SJSA1 (cell line): Measurements from ENCODE around the gene HIPK2. TPM values are rescaled to one million over a fixed set of nuclear protein-coding genes. Genes with fewer than 3 reads are reported as not detected.

ENCODE experiments used
- DNase-seq, 2 experiments: peaks; one replicate each; pipeline ENCODE4 v3.0.0-alpha.2; 2015 to 2020; ENCODE audit warnings: low spot score in 2 of 2, low read depth in 1 of 2
- H3K27ac ChIP-seq: fragments of 250-450 bp; sonication (Bioruptor Pico); 2 replicates; pipeline ENCODE4 v1.5.1; 2020; ENCODE audit warnings: mild to moderate bottlenecking, moderate library complexity
- H3K27me3 ChIP-seq: fragments of 250-450 bp; sonication (Bioruptor Pico); replicated peaks from 2 replicates; pipeline ENCODE4 v1.5.1; 2020; ENCODE audit warnings: mild to moderate bottlenecking, moderate library complexity
- H3K36me3 ChIP-seq: fragments of 250-450 bp; sonication (Bioruptor Pico); 2 replicates; pipeline ENCODE4 v1.5.1; 2020; ENCODE audit warnings: mild to moderate bottlenecking
- H3K4me1 ChIP-seq: fragments of 250-450 bp; sonication (Bioruptor Pico); replicated peaks from 2 replicates; pipeline ENCODE4 v1.6.1; 2021; ENCODE audit warnings: mild to moderate bottlenecking
- H3K4me3 ChIP-seq: fragments of 250-450 bp; sonication (Bioruptor Pico); 2 replicates; pipeline ENCODE4 v1.5.1; 2020; ENCODE audit warnings: mild to moderate bottlenecking
- H3K9me3 ChIP-seq: fragments of 250-450 bp; sonication (Bioruptor Pico); replicated peaks from 2 replicates; pipeline ENCODE4 v1.5.1; 2020; ENCODE audit warnings: mild to moderate bottlenecking
- total RNA-seq: library from RNA; depleted of rRNA; stranded (reverse); fragments of >200 nt; shearing (Covaris generic); gene quantifications from 2 replicates; pipeline ENCODE4 v1.2.3, GENCODE V29; 2014

HIPK2 gene
- total RNA-seq, 1 experiment from 2014 or later, result 10.9 TPM

DNA sequence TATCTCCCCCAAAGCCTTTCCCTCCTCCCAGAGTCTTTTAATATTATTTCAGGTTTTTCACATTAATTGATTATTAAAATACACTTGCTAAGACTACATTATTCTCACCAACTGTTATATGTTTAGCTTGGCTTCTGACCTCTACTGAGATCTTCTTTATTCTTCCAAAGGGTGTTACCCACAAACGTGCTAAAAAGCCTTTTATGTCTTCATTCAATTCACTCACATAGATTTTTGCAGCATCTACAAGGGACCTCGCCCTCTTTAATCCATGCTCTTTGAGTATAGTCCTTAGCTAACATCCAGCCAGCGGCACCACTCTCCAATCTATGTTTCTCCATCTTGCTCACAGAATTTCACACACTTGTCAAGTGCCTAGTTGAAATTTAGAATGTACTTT lies 115.9 kb downstream of the HIPK2 start:
- DNase-seq, result no peak
- no peak overlapping the region for H3K4me3 ChIP-seq
- H3K4me1 ChIP-seq, result peaks cover 34% of the 10 kb centered on the region
- peaks cover 7% of the 10 kb centered on the region; the same call in 1 of the 2 replicates for H3K36me3 ChIP-seq
- H3K9me3 ChIP-seq, result peaks cover 2% of the 10 kb centered on the region; the same call in 1 of the 2 replicates
- H3K27ac ChIP-seq, result no peak overlapping the region
- no peaks in the 10 kb centered on the region for H3K27me3 ChIP-seq

DNA sequence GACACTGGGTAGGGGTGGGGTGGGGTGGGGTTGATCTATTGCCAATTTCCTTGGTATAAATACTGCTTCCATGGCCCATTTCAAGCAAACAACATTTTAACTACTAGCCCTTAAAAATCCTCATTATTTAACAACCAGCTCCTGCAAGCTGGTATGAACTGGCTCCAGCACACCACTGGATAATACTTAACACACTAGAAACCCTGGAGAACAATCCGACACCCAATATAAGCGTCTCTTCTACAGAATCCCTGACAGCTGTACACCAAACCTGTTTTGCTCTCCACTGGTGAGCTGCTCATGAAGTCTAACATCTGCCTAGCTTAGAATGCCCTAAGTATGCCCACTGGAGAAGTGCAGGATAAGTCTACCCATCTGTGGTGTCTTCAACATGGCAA lies 116.8 kb downstream of the HIPK2 start:
- H3K27ac ChIP-seq, result no peak overlapping the region

GRCh38 chr7:139660317-139661042 lies 117.3 kb downstream of the HIPK2 start:
- Histone ChIP-seq H3K4me1 (peaks cover 39% of the 10 kb centered on the region), H3K27ac (0 out of 2 replicates have a peak overlapping the region, but pooled peaks have one; percentile 3), H3K4me3 (no peak overlapping the region), H3K9me3 (peaks cover 2% of the 10 kb centered on the region; the same call in 1 of the 2 replicates), H3K27me3 (no peaks in the 10 kb centered on the region), H3K36me3 (peaks cover 7% of the 10 kb centered on the region; the same call in 1 of the 2 replicates)
- DNase-seq, result no peak

More for the DNA sequence above, 116.8 kb downstream of the HIPK2 start:
- H3K9me3 ChIP-seq, result peaks cover 2% of the 10 kb centered on the region; the same call in 1 of the 2 replicates
- peaks cover 7% of the 10 kb centered on the region; the same call in 1 of the 2 replicates for H3K36me3 ChIP-seq
- H3K4me3 ChIP-seq, result no peak overlapping the region
- no peaks in the 10 kb centered on the region for H3K27me3 ChIP-seq
- DNase-seq, result no peak
- peaks cover 34% of the 10 kb centered on the region for H3K4me1 ChIP-seq

DNA sequence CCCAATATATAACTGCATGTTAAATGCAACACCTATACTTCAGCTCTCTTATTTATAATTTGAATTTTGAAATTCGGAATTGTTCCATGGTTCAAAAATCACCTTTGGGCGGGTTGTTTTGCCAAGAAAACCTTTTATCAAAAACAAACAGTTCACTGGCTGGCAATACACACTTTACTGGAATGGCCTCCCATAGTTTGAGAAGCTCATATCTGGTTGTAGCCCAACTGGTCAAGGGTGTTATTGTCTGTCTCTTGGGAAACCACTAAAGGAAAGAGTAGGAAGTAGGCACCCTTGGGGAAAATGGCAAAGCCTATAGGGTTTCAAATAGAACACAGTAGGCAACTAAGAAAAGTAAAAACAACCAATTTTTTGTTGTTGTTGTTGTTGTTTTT lies 117.9 kb downstream of the HIPK2 start:
- DNase-seq, result no peak
- H3K4me1 ChIP-seq, result peaks cover 45% of the 10 kb centered on the region
- peaks cover 7% of the 10 kb centered on the region; the same call in 1 of the 2 replicates for H3K36me3 ChIP-seq
- H3K27ac ChIP-seq, result 0 out of 2 replicates have a peak overlapping the region, but pooled peaks have one; percentile 3
- H3K4me3 ChIP-seq, result no peak overlapping the region
- H3K9me3 ChIP-seq, result peaks cover 2% of the 10 kb centered on the region; the same call in 1 of the 2 replicates
- H3K27me3 ChIP-seq, result no peaks in the 10 kb centered on the region

DNA sequence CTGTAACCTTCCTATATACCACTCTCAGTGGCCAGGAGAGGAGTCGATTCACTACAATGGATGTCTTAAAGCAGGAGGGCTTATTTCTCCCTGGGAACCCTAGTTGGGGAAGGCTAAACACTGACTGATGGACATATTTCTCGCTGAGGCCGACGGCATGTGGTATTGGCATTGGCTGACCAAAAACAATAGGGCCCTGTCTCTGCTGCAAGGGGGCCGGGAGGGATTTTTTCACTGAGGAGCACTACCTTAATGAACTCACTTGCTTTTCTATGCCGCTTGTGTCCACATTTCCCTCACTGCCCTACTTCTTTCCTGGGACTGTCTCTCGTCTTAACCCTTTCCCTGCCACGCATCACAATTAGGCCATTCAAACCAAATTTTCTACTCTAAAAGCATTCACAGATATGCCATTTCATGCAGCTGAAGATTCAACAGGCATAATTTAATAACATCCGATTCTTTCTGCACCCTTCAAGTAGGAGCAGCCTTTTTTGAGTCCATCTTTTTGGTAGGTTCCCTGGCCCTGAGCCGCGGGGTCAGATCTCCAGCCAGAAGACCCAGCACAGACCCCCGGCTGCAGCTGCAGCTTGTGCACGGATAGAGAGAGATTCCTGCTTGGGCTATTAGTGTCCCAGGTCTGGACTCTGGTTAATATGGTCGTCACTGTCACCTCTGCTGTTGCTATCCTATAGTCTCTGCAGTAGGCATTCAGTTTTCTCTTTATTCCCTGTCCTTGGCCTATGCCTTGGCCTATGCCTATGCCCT lies 118.7 kb downstream of the HIPK2 start:
- no peak overlapping the region for H3K4me3 ChIP-seq
- H3K36me3 ChIP-seq, result peaks cover 9% of the 10 kb centered on the region; the same call in 1 of the 2 replicates
- peaks cover 2% of the 10 kb centered on the region; the same call in 1 of the 2 replicates for H3K9me3 ChIP-seq
- H3K27me3 ChIP-seq, result no peaks in the 10 kb centered on the region
- no peak overlapping the region; the same call in 1 of the 2 replicates for H3K27ac ChIP-seq
- H3K4me1 ChIP-seq, result peaks cover 53% of the 10 kb centered on the region
- DNase-seq, result no peak

GRCh38 chr7:139658296-139658695 lies 119.5 kb downstream of the HIPK2 start:
- peaks cover 2% of the 10 kb centered on the region; the same call in 1 of the 2 replicates for H3K9me3 ChIP-seq
- peaks cover 55% of the 10 kb centered on the region for H3K4me1 ChIP-seq
- no peaks in the 10 kb centered on the region for H3K27me3 ChIP-seq
- H3K27ac ChIP-seq, result no peak overlapping the region; the same call in 1 of the 2 replicates
- H3K4me3 ChIP-seq, result no peak overlapping the region
- no peak for DNase-seq
- H3K36me3 ChIP-seq, result peaks cover 13% of the 10 kb centered on the region; the same call in 1 of the 2 replicates

DNA sequence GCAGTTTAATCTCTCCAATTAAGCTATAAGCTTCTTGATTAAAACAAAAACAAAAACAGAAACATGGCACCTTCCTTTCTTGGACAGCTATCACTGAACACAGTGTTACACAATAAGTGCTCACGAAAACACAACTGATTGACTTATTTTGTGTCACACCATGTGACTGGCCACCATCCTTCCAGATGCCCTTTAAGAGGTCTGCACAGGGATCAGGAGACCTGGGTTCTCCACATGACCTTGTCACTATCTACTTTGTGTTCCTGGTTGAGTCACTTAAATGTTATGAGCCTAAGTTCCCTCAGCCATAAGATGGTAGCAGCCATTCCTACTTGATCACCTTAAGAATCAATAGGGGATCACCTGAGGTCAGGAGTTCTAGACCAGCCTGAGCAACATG lies 120.1 kb downstream of the HIPK2 start:
- H3K36me3 ChIP-seq, result peaks cover 13% of the 10 kb centered on the region
- no peaks in the 10 kb centered on the region for H3K27me3 ChIP-seq
- H3K27ac ChIP-seq, result no peak overlapping the region
- peaks cover 58% of the 10 kb centered on the region for H3K4me1 ChIP-seq
- H3K4me3 ChIP-seq, result no peak overlapping the region
- peaks cover 2% of the 10 kb centered on the region; the same call in 1 of the 2 replicates for H3K9me3 ChIP-seq
- no peak for DNase-seq

DNA sequence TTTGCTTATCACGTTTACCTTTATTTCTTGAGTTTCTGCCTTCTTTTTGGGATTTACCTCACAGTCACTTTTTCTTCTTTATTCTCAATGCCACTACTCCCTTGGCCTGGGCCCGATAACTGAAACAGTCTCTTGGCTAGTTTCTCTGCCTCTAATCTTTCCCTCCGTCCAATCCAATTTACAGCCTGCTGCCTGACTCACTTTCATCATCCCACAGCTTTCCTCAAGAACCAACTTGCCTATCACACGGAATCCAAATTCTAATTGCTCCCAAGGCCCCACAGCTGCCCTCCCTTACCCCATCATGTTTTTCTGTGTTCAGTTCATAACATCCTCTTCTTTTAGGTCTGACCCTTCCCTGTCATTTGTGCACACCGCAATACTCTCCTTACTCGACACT lies 121.4 kb downstream of the HIPK2 start:
- Histone ChIP-seq H3K4me3 (no peak overlapping the region), H3K27me3 (no peaks in the 10 kb centered on the region), H3K27ac (no peak overlapping the region), H3K36me3 (peaks cover 19% of the 10 kb centered on the region), H3K4me1 (peaks cover 66% of the 10 kb centered on the region), H3K9me3 (peaks cover 2% of the 10 kb centered on the region; the same call in 1 of the 2 replicates)
- no peak for DNase-seq

DNA sequence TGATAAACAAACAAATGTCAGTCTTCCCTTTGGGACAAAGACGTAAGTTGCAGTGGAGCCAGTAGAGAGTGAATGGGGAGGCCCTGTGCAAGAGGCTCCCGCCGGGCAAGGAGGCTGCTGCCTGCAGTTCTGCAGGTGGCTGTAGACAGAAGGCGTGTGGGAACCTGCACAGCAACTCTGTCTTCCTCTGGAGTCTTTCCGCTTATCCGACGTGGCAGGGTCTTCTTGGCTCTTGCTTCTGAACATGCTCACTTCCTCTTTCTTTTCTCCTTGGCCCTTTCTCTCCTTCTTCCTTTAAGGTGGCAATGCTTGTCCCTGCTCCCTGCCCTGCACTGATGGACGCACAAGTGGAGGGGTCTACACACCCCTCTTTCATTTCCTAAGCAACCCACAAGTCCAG lies 122.5 kb downstream of the HIPK2 start:
- H3K4me1 ChIP-seq, result peaks cover 62% of the 10 kb centered on the region
- DNase-seq, result no peak
- no peak overlapping the region for H3K4me3 ChIP-seq
- peaks cover 12% of the 10 kb centered on the region for H3K36me3 ChIP-seq
- no peaks in the 10 kb centered on the region for H3K9me3 ChIP-seq
- no peaks in the 10 kb centered on the region for H3K27me3 ChIP-seq
- H3K27ac ChIP-seq, result no peak overlapping the region

DNA sequence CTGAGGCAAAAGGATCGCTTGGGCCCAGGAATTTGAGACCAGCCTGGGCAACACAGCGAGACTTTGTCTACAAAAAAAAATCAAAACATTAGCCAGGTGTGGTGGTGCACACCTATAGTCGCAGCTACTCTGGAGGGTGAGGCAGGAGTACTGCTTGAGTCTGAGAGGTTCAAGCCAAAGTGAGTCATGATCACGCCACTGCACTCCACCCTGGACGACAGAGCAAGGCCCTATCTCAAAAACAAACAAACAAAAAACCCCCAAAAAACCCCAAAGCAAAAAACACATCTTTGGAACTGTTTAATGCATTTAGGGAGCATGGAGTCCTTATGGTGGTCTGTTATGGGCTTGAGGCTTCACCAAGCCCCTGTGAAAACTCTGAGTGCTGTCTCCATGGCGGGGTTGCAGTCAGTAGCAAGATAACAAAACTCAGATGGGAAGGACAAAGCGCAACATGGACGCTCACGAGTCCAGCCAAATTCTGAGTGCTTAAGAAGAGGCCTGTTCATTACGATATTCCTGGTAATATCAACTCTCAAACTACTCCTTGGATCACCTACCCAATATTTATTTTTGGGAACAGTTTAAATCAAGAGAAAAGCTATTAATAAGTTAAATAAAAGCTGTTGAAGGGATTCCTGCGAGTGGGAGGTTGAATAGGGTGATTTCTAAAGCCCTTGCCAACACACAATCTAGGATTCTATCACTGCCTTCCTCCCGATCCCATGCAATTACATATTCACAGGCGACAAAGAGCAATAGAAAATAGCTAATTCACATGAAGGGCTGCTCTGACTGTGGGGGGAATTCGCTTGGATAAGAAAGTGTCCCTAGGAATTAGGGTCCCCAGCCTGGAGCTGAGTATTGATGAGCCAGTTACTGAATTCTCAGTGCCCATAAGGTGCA lies 123.3 kb downstream of the HIPK2 start:
- H3K9me3 ChIP-seq, result no peaks in the 10 kb centered on the region
- no peak for DNase-seq
- H3K4me3 ChIP-seq, result no peak overlapping the region
- peaks cover 54% of the 10 kb centered on the region for H3K4me1 ChIP-seq
- H3K36me3 ChIP-seq, result peaks cover 12% of the 10 kb centered on the region
- no peaks in the 10 kb centered on the region for H3K27me3 ChIP-seq
- no peak overlapping the region for H3K27ac ChIP-seq

DNA sequence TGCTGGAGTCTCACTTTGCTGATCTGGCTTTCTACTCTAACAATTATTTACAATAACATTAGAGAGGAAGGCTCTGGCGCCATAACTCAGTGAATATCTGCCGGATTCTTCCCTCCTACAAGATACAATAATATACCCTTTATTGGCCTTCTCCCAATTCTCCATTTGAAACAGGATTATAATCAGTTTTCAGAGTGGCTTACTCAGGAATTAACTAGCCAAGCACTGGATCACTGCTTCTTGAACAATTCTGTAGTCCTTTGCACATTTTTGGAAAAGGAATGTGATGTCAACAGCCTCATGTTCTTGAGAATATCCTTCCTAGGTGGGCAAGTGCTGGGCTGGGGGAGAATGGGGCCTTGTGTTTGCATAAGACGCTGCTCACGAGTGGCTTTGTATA lies 125.9 kb downstream of the HIPK2 start:
- Histone ChIP-seq H3K27me3 (no peaks in the 10 kb centered on the region), H3K9me3 (no peaks in the 10 kb centered on the region), H3K36me3 (peaks cover 12% of the 10 kb centered on the region; the same call in 1 of the 2 replicates), H3K4me3 (no peak overlapping the region), H3K4me1 (peaks cover 46% of the 10 kb centered on the region), H3K27ac (no peak overlapping the region)
- DNase-seq, result no peak

- peaks cover 12% of the 10 kb centered on the region; the same call in 1 of the 2 replicates for H3K36me3 ChIP-seq
- no peak overlapping the region for H3K27ac ChIP-seq
- no peaks in the 10 kb centered on the region for H3K27me3 ChIP-seq
- H3K4me3 ChIP-seq, result no peak overlapping the region
- H3K9me3 ChIP-seq, result no peaks in the 10 kb centered on the region
- H3K4me1 ChIP-seq, result peaks cover 46% of the 10 kb centered on the region
- DNase-seq, result peak in 1 of 2 experiments; percentile 46
Observed at GRCh38 chr7:139651308-139651707, 126.5 kb downstream of the HIPK2 start.
